Stimulated activated CD4-positive, alpha-beta T cell treated with anti-CD3 and anti-CD28 coated beads, Interleukin-15, amount 100 ng/mL, for 48 hours (primary cell): ENCODE data around the gene KRI1.

Experiments
- DNase-seq, 2 donors: peaks; one replicate each; pipeline ENCODE4 v3.0.0-alpha.2; 2020; ENCODE audit warnings: low read depth in 2 of 2

Gene KRI1

GRCh38 chr19:10518444-10519361 is 47.1 kb downstream of the KRI1 start:
- DNase-seq: no peak

- no peak for DNase-seq
Measured at GRCh38 chr19:10517760-10518443, 47.9 kb downstream of the KRI1 start.

GRCh38 chr19:10517361-10517759 is 48.5 kb downstream of the KRI1 start, which contains the start of gene S1PR5:
Gene S1PR5, minus strand, starts transcription at chr19:10517447. Its CDS starts 2,436 bp downstream, at chr19:10515011.
- DNase-seq: no peak

- DNase-seq: no peak
Measured at GRCh38 chr19:10516671-10517286, 49.0 kb downstream of the KRI1 start.

GRCh38 chr19:10516064-10516385 is 49.8 kb downstream of the KRI1 start:
- DNase-seq: no peak

- no peak for DNase-seq
Measured at GRCh38 chr19:10514211-10515145, 51.3 kb downstream of the KRI1 start.

- no peak for DNase-seq
Measured at GRCh38 chr19:10513223-10513622, 52.6 kb downstream of the KRI1 start.

GRCh38 chr19:10510301-10510802 is 55.5 kb downstream of the KRI1 start:
- peak in 1 of 2 donors; percentile 58 for DNase-seq

- DNase-seq: peak in 1 of 2 donors; percentile 47
Measured at GRCh38 chr19:10508707-10509106, 57.1 kb downstream of the KRI1 start.

- DNase-seq: no peak
Measured at GRCh38 chr19:10508036-10508435, 57.8 kb downstream of the KRI1 start.

GRCh38 chr19:10505583-10506229 is 60.1 kb downstream of the KRI1 start:
- DNase-seq: peak; percentile 71 to 82
